OCI-LY7 (cell line): ENCODE results near the gene TMEM38A.

Experiments
- EZH2phosphoT487 ChIP-seq: fragments of 200-600 bp; sonication (generic); IDR thresholded peaks from 2 replicates; pipeline ENCODE4 v1.6.1; 2018; ENCODE audit warnings: low read depth, borderline replicate concordance, mild to moderate bottlenecking, mixed run types, antibody characterized with exemption, low read length, moderate library complexity, mixed read lengths
- TF ChIP-seq, protein P1 (sequence below): fragments of 200-600 bp; sonication (generic); conservative IDR thresholded peaks from 2 replicates; pipeline ENCODE4 v1.5.1; 2014; ENCODE audit warnings: mild to moderate bottlenecking, antibody characterized with exemption, low read length, moderate library complexity, mixed read lengths

DNA sequence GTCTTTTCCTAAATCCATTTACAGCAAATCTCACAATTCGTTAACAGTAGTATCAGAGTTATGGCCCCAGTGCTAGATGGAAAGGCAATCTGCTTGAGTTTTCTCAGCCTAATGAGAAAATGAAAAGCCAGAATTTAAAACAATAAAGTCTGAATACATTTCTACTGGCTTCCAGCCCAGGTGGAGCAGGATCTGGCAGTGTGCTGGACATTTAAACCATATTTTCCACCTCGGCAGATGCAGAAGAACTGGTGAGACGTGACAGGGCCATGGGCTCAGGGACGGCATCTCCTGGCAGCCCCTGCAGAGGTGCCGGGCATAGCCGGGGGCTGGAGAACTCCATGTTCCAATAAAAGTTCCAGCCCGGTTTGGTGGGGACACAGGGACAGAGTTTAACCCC, 8.1 kb upstream of the TMEM38A start:
- TF ChIP-seq, protein P1, sequence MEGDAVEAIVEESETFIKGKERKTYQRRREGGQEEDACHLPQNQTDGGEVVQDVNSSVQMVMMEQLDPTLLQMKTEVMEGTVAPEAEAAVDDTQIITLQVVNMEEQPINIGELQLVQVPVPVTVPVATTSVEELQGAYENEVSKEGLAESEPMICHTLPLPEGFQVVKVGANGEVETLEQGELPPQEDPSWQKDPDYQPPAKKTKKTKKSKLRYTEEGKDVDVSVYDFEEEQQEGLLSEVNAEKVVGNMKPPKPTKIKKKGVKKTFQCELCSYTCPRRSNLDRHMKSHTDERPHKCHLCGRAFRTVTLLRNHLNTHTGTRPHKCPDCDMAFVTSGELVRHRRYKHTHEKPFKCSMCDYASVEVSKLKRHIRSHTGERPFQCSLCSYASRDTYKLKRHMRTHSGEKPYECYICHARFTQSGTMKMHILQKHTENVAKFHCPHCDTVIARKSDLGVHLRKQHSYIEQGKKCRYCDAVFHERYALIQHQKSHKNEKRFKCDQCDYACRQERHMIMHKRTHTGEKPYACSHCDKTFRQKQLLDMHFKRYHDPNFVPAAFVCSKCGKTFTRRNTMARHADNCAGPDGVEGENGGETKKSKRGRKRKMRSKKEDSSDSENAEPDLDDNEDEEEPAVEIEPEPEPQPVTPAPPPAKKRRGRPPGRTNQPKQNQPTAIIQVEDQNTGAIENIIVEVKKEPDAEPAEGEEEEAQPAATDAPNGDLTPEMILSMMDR = no peak
- no peak for TF ChIP-seq EZH2phosphoT487
